Measurements from ENCODE around the gene RCBTB2. TPM values are rescaled to one million over a fixed set of nuclear protein-coding genes. Genes with fewer than 3 reads are reported as not detected.
"Not testable (repeated sequence)": the region's sequence is repeated elsewhere in the genome, so short reads cannot be mapped to it uniquely, and the experiment has no call there.

RCBTB2 gene
- 1 to 10 TPM; 1.6 to 6.0 TPM for total RNA-seq

GRCh38 chr13:48532506-48533499 is at the start of gene RCBTB2:
TSS of gene RCBTB2 (minus strand) at chr13:48533080. CDS start at chr13:48521939, 11,141 bp downstream.
- Histone ChIP-seq H3K4me1 (peaks cover 10% of the 10 kb centered on the region), H3K9me3 (no peaks in the 10 kb centered on the region), H3K4me3 (peak within 1 kb of the TSS; percentile 40 to 60), H3K27me3 (no peaks in the 10 kb centered on the region), H3K27ac (peak within 1 kb of the TSS; percentile 91 to 94 (median 93)), H3K36me3 (replicated peaks in 1 of 2; ENCODE audit: insufficient read depth in 1 of 2, low read depth in 2 of 2) (no peaks in the 10 kb centered on the region)
- WGBS, 2 donors: 2 to 7% methylated on average over 12 to 83 of the region's 84 CpGs
- ATAC-seq (peak; percentile 96), DNase-seq (peak; percentile 98 to 99 (median 99))
- intact Hi-C loops (cut with DNase I): no loop called here
- TF ChIP-seq POLR2A (IDR thresholded peaks at IDR 0.05): peak; percentile 84 to 95 (median 95)
- no peak for TF ChIP-seq CTCF (IDR thresholded peaks at IDR 0.05)

GRCh38 chr13:48582084-48582483 is 49.2 kb upstream of the RCBTB2 start:
- 75 to 77% methylated on average over 3 of the region's 3 CpGs for WGBS, 2 donors
- Histone ChIP-seq H3K4me3 (no peak overlapping the region), H3K27me3 (no peaks in the 10 kb centered on the region), H3K36me3 (replicated peaks in 1 of 2; ENCODE audit: insufficient read depth in 1 of 2, low read depth in 2 of 2) (no peaks in the 10 kb centered on the region), H3K9me3 (no peaks in the 10 kb centered on the region), H3K4me1 (peaks cover 33% of the 10 kb centered on the region), H3K27ac (no peak overlapping the region)
- no peak for ATAC-seq
- no peak for DNase-seq
- TF ChIP-seq POLR2A (IDR thresholded peaks at IDR 0.05) (no peak), CTCF (IDR thresholded peaks at IDR 0.05) (no peak)
- intact Hi-C loops (cut with DNase I): no loop called here

- intact Hi-C loops (cut with DNase I): no loop called here
- Histone ChIP-seq H3K4me1 (peaks cover 24% of the 10 kb centered on the region), H3K36me3 (replicated peaks in 1 of 2; ENCODE audit: insufficient read depth in 1 of 2, low read depth in 2 of 2) (no peaks in the 10 kb centered on the region), H3K27ac (no peak overlapping the region), H3K9me3 (no peaks in the 10 kb centered on the region), H3K27me3 (no peaks in the 10 kb centered on the region), H3K4me3 (no peak overlapping the region)
- ATAC-seq (no peak), DNase-seq (no peak)
- TF ChIP-seq CTCF (IDR thresholded peaks at IDR 0.05) (no peak), POLR2A (IDR thresholded peaks at IDR 0.05) (no peak)
- WGBS, 2 donors: 38 to 48% methylated on average over 6 of the region's 6 CpGs
Measured at GRCh38 chr13:48580896-48581295, 48.0 kb upstream of the RCBTB2 start.

GRCh38 chr13:48580185-48580803 is 47.4 kb upstream of the RCBTB2 start:
- peak; percentile 77 to 89 (median 84) for DNase-seq
- Histone ChIP-seq H3K27me3 (no peaks in the 10 kb centered on the region), H3K4me1 (peaks cover 22% of the 10 kb centered on the region), H3K4me3 (no peak overlapping the region), H3K27ac (peak overlapping the region in 1 of 4 donors; percentile 16), H3K36me3 (replicated peaks in 1 of 2; ENCODE audit: insufficient read depth in 1 of 2, low read depth in 2 of 2) (no peaks in the 10 kb centered on the region), H3K9me3 (no peaks in the 10 kb centered on the region)
- intact Hi-C loops (cut with DNase I): no loop called here
- WGBS, 2 donors: 23 to 26% methylated on average over 8 of the region's 8 CpGs
- TF ChIP-seq POLR2A (IDR thresholded peaks at IDR 0.05) (no peak), CTCF (IDR thresholded peaks at IDR 0.05) (peak; percentile 57 to 87 (median 73))
- ATAC-seq: peak; percentile 74

GRCh38 chr13:48579919-48580180 is 47.0 kb upstream of the RCBTB2 start:
- 52 to 76% methylated on average over 1 of the region's 1 CpG for WGBS, 2 donors
- intact Hi-C loops (cut with DNase I): loop anchor here (5.0 kb wide), 1 partner anchor 243 kb away; no protein-coding TSS in a partner anchor
- Histone ChIP-seq H3K4me1 (peaks cover 18% of the 10 kb centered on the region), H3K27ac (peak overlapping the region in 1 of 4 donors; percentile 16)
- not testable (repeated sequence) for H3K9me3 ChIP-seq; H3K27me3 ChIP-seq; DNase-seq; H3K4me3 ChIP-seq; ATAC-seq; H3K36me3 ChIP-seq (replicated peaks in 1 of 2; ENCODE audit: insufficient read depth in 1 of 2, low read depth in 2 of 2)
